SK-N-SH (cell line): ENCODE data around the gene TMEM9. TPM values are rescaled to one million over a fixed set of nuclear protein-coding genes. Genes with fewer than 3 reads are reported as not detected.

Experiments used
- CTCF ChIA-PET: fragments of 300-600, 350-600 bp; formaldehyde crosslinking; extraction: SDS; loops from one replicate; lab custom pipeline; 2021; lab: Yijun Ruan, JAX
- POLR2A ChIA-PET: fragments of 350-600 bp; sonication (Branson Sonifier 250); formaldehyde crosslinking; extraction: SDS; loops from one replicate; lab custom pipeline; 2020; ENCODE audit warnings: antibody characterized with exemption, inconsistent platforms; lab: Yijun Ruan, JAX
- DNase-seq: peaks from one replicate; pipeline ENCODE4 v3.0.0; 2012
- H2AFZ ChIP-seq: fragments of 200-600 bp; sonication (generic); 2 replicates; pipeline ENCODE4 v1.8.1; 2016; ENCODE audit warnings: antibody characterized with exemption, mild to moderate bottlenecking, low read depth
- H3F3A ChIP-seq: fragments of 200-600 bp; sonication (generic); replicated peaks from 2 replicates; pipeline ENCODE3; 2016; ENCODE audit warnings: antibody characterized with exemption, mild to moderate bottlenecking; ENCODE audit not compliant: insufficient read depth
- H3K27ac ChIP-seq, 2 experiments: fragments of 200-500 bp in 1 of 2; fragments of 200-600 bp in 1 of 2; sonication (Bioruptor generic) in 1 of 2; sonication (generic), shearing (Covaris generic) in 1 of 2; 2 replicates each; pipeline versions ENCODE4 v1.5.1 to v1.6.1; 2014 to 2016; ENCODE audit warnings: low read depth in 2 of 2, inconsistent platforms in 1 of 2, low read length in 1 of 2, mild to moderate bottlenecking in 1 of 2, mixed read lengths in 1 of 2
- H3K27me3 ChIP-seq: fragments of 200-600 bp; sonication (generic), shearing (Covaris generic); 2 replicates; pipeline ENCODE4 v1.6.1; 2016; ENCODE audit warnings: mixed run types; ENCODE audit not compliant: insufficient read depth
- H3K36me3 ChIP-seq, 2 experiments: fragments of 200-500 bp in 1 of 2; fragments of 200-600 bp in 1 of 2; sonication (Bioruptor generic) in 1 of 2; sonication (generic) in 1 of 2; replicated peaks in 1 of 2; 2 replicates each; pipeline versions ENCODE3 to v1.5.1; 2014 to 2016; ENCODE audit warnings: low read length in 1 of 2, mild to moderate bottlenecking in 1 of 2; ENCODE audit not compliant: insufficient read depth in 2 of 2, control insufficient read depth in 1 of 2
- H3K4me1 ChIP-seq, 2 experiments: fragments of 200-500 bp in 1 of 2; fragments of 200-600 bp in 1 of 2; sonication (Bioruptor generic) in 1 of 2; sonication (generic), shearing (Covaris generic) in 1 of 2; 2 replicates each; pipeline versions ENCODE4 v1.5.1 to v1.6.1; 2014 to 2016; ENCODE audit warnings: low read depth in 1 of 2, low read length in 1 of 2, mixed run types in 1 of 2; ENCODE audit not compliant: insufficient read depth in 2 of 2, control insufficient read depth in 1 of 2
- H3K4me2 ChIP-seq: fragments of 200-600 bp; sonication (generic), shearing (Covaris generic); 2 replicates; pipeline ENCODE4 v1.6.1; 2017; ENCODE audit warnings: mixed run types
- H3K4me3 ChIP-seq, 2 experiments: fragments of 200-500 bp in 1 of 2; fragments of 200-600 bp in 1 of 2; sonication (Bioruptor generic) in 1 of 2; sonication (generic), shearing (Covaris generic) in 1 of 2; 2 replicates each; pipeline versions ENCODE4 v1.5.1 to v1.8.1; 2014 to 2016; ENCODE audit warnings: low read depth in 2 of 2, inconsistent platforms in 1 of 2, low read length in 1 of 2, mild to moderate bottlenecking in 1 of 2, mixed read lengths in 1 of 2, moderate library complexity in 1 of 2
- H3K79me2 ChIP-seq: fragments of 200-600 bp; sonication (generic); 2 replicates; pipeline ENCODE4 v1.8.1; 2017; ENCODE audit warnings: mild to moderate bottlenecking; ENCODE audit not compliant: insufficient read depth
- H3K9ac ChIP-seq: fragments of 200-600 bp; sonication (generic); 2 replicates; pipeline ENCODE4 v1.6.1; 2017; ENCODE audit warnings: mixed run types
- H3K9me2 ChIP-seq: fragments of 200-600 bp; sonication (generic); 2 replicates; pipeline ENCODE4 v1.6.1; 2017; ENCODE audit warnings: mixed run types
- H3K9me3 ChIP-seq: fragments of 200-600 bp; sonication (generic); 2 replicates; pipeline ENCODE4 v1.6.1; 2017; ENCODE audit warnings: mixed run types, mild to moderate bottlenecking, moderate library complexity
- H4K20me1 ChIP-seq: fragments of 200-600 bp; sonication (generic); 2 replicates; pipeline ENCODE4 v1.6.1; 2017; ENCODE audit warnings: mild to moderate bottlenecking, mixed run types; ENCODE audit not compliant: insufficient read depth
- RAD21 ChIP-seq: IDR thresholded peaks from 2 replicates; pipeline ENCODE4 v1.6.1; 2012; ENCODE audit warnings: mild to moderate bottlenecking, low read length
- TCF12 ChIP-seq: IDR thresholded peaks from 2 replicates; pipeline ENCODE4 v1.4.0; 2012
- TEAD4 ChIP-seq: IDR thresholded peaks from 2 replicates; pipeline ENCODE4 v1.4.0; 2012; ENCODE audit warnings: mild to moderate bottlenecking, borderline replicate concordance; ENCODE audit not compliant: insufficient read depth
- WGBS: methylation state at CpG from one replicate; pipeline ENCODE4 v1.1.6; 2017; ENCODE audit warnings: low lambda C conversion rate; 5-methylcytosine and 5-hydroxymethylcytosine counted together
- polyA plus RNA-seq, 3 experiments: library from polyadenylated mRNA; depleted of rRNA; stranded (reverse); fragments of >200 nt; gene quantifications; 2 replicates each; pipeline ENCODE4 v1.2.3, GENCODE V29; 2012
- TF ChIP-seq, protein P1 (sequence below): fragments of 150-350 bp; IDR thresholded peaks from 2 replicates; pipeline ENCODE4 v1.6.1; 2016; ENCODE audit warnings: mild to moderate bottlenecking, low read depth, low read length
- TF ChIP-seq, protein P2 (sequence below): fragments of 200-600 bp; sonication (generic); IDR thresholded peaks from 2 replicates; pipeline ENCODE4 v1.6.1; 2017; ENCODE audit warnings: antibody characterized with exemption, mild to moderate bottlenecking, moderate library complexity

The TMEM9 gene
- polyA plus RNA-seq, 1 of the 3 experiments (the other 2 are of a cell fraction) = 126 TPM

DNA sequence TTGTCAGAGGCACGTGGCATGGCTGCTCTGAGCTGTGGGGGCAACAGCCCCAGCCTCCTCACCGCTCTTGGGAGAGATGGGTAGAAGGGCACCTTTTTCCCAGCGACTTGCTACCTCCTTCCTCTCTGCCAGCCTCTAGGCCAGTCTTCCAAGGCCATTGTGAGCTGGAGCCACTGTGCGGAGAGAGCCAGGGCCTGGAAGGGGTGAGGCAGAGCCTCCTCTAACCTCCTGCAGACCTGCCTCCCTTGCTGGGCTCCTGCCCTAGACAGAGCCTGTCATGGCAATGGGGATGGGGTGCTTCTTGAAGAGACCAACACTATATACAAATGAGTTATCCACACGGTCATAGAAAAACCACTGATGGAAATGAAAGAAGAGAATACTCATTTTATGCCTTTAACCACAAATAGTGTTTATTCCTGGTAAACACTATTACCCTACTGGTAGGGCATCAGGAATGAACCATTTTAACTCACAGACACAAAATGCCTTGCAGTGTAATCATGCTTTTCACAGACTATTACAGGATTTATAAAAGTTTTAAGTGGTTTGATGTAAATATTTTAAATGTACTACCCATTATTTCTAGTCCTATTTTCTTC is 31.4 kb upstream of the TMEM9 start:
- 61% methylated on average over 4 of the region's 5 CpGs for WGBS
- peak overlapping the region in 1 of 2 experiments; percentile 44; a peak in 1 of 4 replicates for H3K27ac ChIP-seq
- H3K79me2 ChIP-seq = no peaks in the 10 kb centered on the region
- peak overlapping the region; percentile 79; the same call in 1 of the 2 replicates for H2AFZ ChIP-seq
- H3K36me3 ChIP-seq = no peaks in the 10 kb centered on the region
- H4K20me1 ChIP-seq = no peaks in the 10 kb centered on the region
- no peak overlapping the region for H3K4me3 ChIP-seq
- CTCF ChIA-PET = interaction anchor here (0.7 to 3.1 kb wide), 12 partner anchors 8 to 214 kb away, joined by 3 to 26 read pairs (median 4); no protein-coding TSS in a partner anchor
- H3K4me1 ChIP-seq = peaks cover 10 to 18% of the 10 kb centered on the region in 2 experiments; a peak in 3 of 4 replicates
- H3F3A ChIP-seq = no peaks in the 10 kb centered on the region
- no peaks in the 10 kb centered on the region for H3K27me3 ChIP-seq
- H3K4me2 ChIP-seq = peak overlapping the region; percentile 53; the same call in 1 of the 2 replicates
- DNase-seq = no peak
- no peaks in the 10 kb centered on the region for H3K9me3 ChIP-seq
- H3K9ac ChIP-seq = no peak overlapping the region
- POLR2A ChIA-PET = no interaction called here
- no peaks in the 10 kb centered on the region for H3K9me2 ChIP-seq
- TF ChIP-seq, protein P1, sequence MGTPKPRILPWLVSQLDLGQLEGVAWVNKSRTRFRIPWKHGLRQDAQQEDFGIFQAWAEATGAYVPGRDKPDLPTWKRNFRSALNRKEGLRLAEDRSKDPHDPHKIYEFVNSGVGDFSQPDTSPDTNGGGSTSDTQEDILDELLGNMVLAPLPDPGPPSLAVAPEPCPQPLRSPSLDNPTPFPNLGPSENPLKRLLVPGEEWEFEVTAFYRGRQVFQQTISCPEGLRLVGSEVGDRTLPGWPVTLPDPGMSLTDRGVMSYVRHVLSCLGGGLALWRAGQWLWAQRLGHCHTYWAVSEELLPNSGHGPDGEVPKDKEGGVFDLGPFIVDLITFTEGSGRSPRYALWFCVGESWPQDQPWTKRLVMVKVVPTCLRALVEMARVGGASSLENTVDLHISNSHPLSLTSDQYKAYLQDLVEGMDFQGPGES = no peak
- TF ChIP-seq, all 33 proteins: peak for 0

DNA sequence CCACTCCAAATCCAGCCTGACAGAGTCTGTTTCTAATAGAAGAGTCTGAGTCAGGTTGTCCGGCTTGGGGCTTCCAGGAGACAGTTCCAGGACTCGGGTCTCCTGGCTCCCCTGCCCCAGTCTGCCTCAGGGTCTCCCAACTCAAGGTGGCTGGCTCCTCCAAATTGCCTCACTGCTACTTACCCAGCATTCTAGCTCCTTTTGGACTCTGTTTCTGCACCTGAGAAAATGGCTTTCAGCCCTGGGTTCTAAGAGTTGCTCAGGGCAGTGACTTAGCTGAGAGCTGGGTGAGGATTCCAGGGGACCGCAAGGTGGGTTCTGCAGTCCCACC is 30.8 kb upstream of the TMEM9 start:
- H3K79me2 ChIP-seq = no peaks in the 10 kb centered on the region
- H3K9me3 ChIP-seq = no peaks in the 10 kb centered on the region
- H3F3A ChIP-seq = no peaks in the 10 kb centered on the region
- 29% methylated on average over 3 of the region's 3 CpGs for WGBS
- no peak overlapping the region for H3K9ac ChIP-seq
- H3K4me2 ChIP-seq = peak overlapping the region; percentile 53; the same call in 1 of the 2 replicates
- TF ChIP-seq, protein P2, sequence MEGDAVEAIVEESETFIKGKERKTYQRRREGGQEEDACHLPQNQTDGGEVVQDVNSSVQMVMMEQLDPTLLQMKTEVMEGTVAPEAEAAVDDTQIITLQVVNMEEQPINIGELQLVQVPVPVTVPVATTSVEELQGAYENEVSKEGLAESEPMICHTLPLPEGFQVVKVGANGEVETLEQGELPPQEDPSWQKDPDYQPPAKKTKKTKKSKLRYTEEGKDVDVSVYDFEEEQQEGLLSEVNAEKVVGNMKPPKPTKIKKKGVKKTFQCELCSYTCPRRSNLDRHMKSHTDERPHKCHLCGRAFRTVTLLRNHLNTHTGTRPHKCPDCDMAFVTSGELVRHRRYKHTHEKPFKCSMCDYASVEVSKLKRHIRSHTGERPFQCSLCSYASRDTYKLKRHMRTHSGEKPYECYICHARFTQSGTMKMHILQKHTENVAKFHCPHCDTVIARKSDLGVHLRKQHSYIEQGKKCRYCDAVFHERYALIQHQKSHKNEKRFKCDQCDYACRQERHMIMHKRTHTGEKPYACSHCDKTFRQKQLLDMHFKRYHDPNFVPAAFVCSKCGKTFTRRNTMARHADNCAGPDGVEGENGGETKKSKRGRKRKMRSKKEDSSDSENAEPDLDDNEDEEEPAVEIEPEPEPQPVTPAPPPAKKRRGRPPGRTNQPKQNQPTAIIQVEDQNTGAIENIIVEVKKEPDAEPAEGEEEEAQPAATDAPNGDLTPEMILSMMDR = no peak
- TF ChIP-seq TCF12 (peak; percentile 78; the same call in 1 of the 2 replicates), TEAD4 (no peak), RAD21 (no peak)
- H2AFZ ChIP-seq = peak overlapping the region; percentile 79
- ChIA-PET POLR2A (no interaction called here), CTCF (interaction anchor here (0.7 to 3.1 kb wide), 15 partner anchors 8 to 213 kb away, joined by 3 to 26 read pairs (median 4); no protein-coding TSS in a partner anchor)
- H3K36me3 ChIP-seq = no peaks in the 10 kb centered on the region
- H3K27me3 ChIP-seq = no peaks in the 10 kb centered on the region
- peak overlapping the region; percentile 19 to 44; a peak in 3 of 4 replicates for H3K27ac ChIP-seq
- H3K9me2 ChIP-seq = no peaks in the 10 kb centered on the region
- DNase-seq = no peak
- peaks cover 10 to 16% of the 10 kb centered on the region in 2 experiments; a peak in 3 of 4 replicates for H3K4me1 ChIP-seq
- H4K20me1 ChIP-seq = no peaks in the 10 kb centered on the region
- no peak overlapping the region for H3K4me3 ChIP-seq
